Smooth muscle cell (in vitro differentiated cells): Measurements from ENCODE around the gene USP40. TPM values are rescaled to one million over a fixed set of nuclear protein-coding genes. Genes with fewer than 3 reads are reported as not detected.

Experiments
- DNase-seq: peaks from one replicate; lab custom pipeline; 2025; ENCODE audit not compliant: unreplicated experiment; lab: John Stamatoyannopoulos, UW
- H2AFZ ChIP-seq: fragments of 200-600 bp; sonication (generic); 2 replicates; pipeline ENCODE4 v1.6.0; 2016; ENCODE audit warnings: antibody characterized with exemption, low read depth, mild to moderate bottlenecking
- H3F3A ChIP-seq: fragments of 200-600 bp; sonication (generic); 2 replicates; pipeline ENCODE4 v1.6.0; 2017; ENCODE audit warnings: antibody characterized with exemption, low read depth
- H3K27ac ChIP-seq: fragments of 200-600 bp; sonication (generic); 2 replicates; pipeline ENCODE4 v1.5.1; 2016; ENCODE audit warnings: low read depth, mild to moderate bottlenecking
- H3K27me3 ChIP-seq: fragments of 200-600 bp; sonication (generic); 2 replicates; pipeline ENCODE4 v1.6.1; 2016; ENCODE audit warnings: low read depth, mild to moderate bottlenecking
- H3K36me3 ChIP-seq: fragments of 200-600 bp; sonication (generic); 2 replicates; pipeline ENCODE4 v1.5.1; 2016; ENCODE audit warnings: low read depth
- H3K4me1 ChIP-seq: fragments of 200-600 bp; sonication (generic); 2 replicates; pipeline ENCODE4 v1.5.1; 2016; ENCODE audit warnings: low read depth
- H3K4me2 ChIP-seq: fragments of 200-600 bp; sonication (generic); 2 replicates; pipeline ENCODE4 v1.6.0; 2016; ENCODE audit warnings: mild to moderate bottlenecking
- H3K4me3 ChIP-seq: fragments of 200-600 bp; sonication (generic); 2 replicates; pipeline ENCODE4 v1.5.1; 2016; ENCODE audit warnings: mild to moderate bottlenecking
- H3K79me2 ChIP-seq: fragments of 200-600 bp; sonication (generic); 2 replicates; pipeline ENCODE4 v1.6.0; 2016; ENCODE audit warnings: low read depth, mild to moderate bottlenecking
- H3K9ac ChIP-seq: fragments of 200-600 bp; sonication (generic); 2 replicates; pipeline ENCODE4 v1.6.0; 2016; ENCODE audit warnings: low read depth
- H3K9me3 ChIP-seq: fragments of 200-600 bp; sonication (generic); replicated peaks from 2 replicates; pipeline ENCODE4 v1.5.1; 2016; ENCODE audit warnings: low read depth
- H4K20me1 ChIP-seq: fragments of 200-600 bp; sonication (generic); 2 replicates; pipeline ENCODE4 v1.6.0; 2016; ENCODE audit warnings: low read depth
- CTCF ChIP-seq: fragments of 200-600 bp; sonication (generic); IDR thresholded peaks from 2 replicates; pipeline ENCODE4 v1.5.1; 2017; ENCODE audit warnings: borderline replicate concordance, mild to moderate bottlenecking, antibody characterized with exemption; ENCODE audit not compliant: insufficient read depth, poor library complexity, severe bottlenecking
- WGBS: methylation state at CpG from one replicate; pipeline ENCODE4 v1.1.7; 2016; ENCODE audit warnings: low lambda C conversion rate; 5-methylcytosine and 5-hydroxymethylcytosine counted together
- polyA plus RNA-seq: library from polyadenylated mRNA; unstranded; fragments of >200 nt; fragmentation: Nextera tagmentation; extraction: Ambion mirVana; gene quantifications from 2 replicates; pipeline ENCODE4 v1.2.1, GENCODE V29; 2016
- total RNA-seq: library from RNA; depleted of rRNA; stranded (reverse); fragments of >200 nt; gene quantifications from 2 replicates; pipeline ENCODE4 v1.2.3, GENCODE V29; 2014

The USP40 gene
- total and polyA plus RNA-seq, 2 experiments from 2014 or later = 9.4 to 23.6 TPM

DNA sequence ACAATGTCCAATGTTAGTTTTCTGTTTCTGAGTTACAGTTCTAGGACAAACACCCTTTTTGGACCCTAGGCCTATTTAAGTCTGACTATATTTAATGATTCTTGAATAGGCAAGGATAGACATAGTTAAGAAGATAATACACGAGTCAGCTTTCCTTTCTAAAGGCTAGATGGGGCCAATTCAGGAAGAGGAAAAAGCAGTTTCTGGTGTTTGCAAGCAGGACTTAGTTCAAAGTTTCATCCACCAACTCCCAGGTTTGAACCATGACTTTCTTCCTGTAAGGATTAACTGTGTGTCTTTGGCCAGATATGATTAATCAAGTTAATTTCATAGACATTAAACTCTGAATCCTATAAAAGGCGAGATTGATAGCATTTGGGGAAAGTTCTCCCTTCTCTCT, 66.7 kb downstream of the USP40 start:
- H2AFZ ChIP-seq = no peak overlapping the region
- peaks cover 20% of the 10 kb centered on the region for H3K36me3 ChIP-seq
- no peak for DNase-seq
- H3K4me1 ChIP-seq = no peaks in the 10 kb centered on the region
- H3K4me2 ChIP-seq = no peak overlapping the region
- no peaks in the 10 kb centered on the region for H3K27me3 ChIP-seq
- H3F3A ChIP-seq = no peaks in the 10 kb centered on the region
- no peak overlapping the region for H3K27ac ChIP-seq
- no peaks in the 10 kb centered on the region for H3K79me2 ChIP-seq
- no peak overlapping the region for H3K4me3 ChIP-seq
- TF ChIP-seq CTCF = no peak
- H3K9me3 ChIP-seq = peaks cover 15% of the 10 kb centered on the region
- no peaks in the 10 kb centered on the region for H4K20me1 ChIP-seq
- WGBS = 71% methylated on average over 2 of the region's 2 CpGs
- no peak overlapping the region for H3K9ac ChIP-seq

- Histone ChIP-seq H3K9me3 (peaks cover 4% of the 10 kb centered on the region), H3K4me3 (no peak overlapping the region), H3K4me2 (no peak overlapping the region), H3F3A (no peaks in the 10 kb centered on the region), H3K27ac (no peak overlapping the region), H4K20me1 (no peaks in the 10 kb centered on the region), H2AFZ (no peak overlapping the region), H3K79me2 (no peaks in the 10 kb centered on the region), H3K27me3 (no peaks in the 10 kb centered on the region), H3K36me3 (peaks cover 9% of the 10 kb centered on the region), H3K9ac (no peak overlapping the region), H3K4me1 (no peaks in the 10 kb centered on the region)
- no peak for DNase-seq
- no peak for TF ChIP-seq CTCF
- 96% methylated on average over 2 of the region's 2 CpGs for WGBS
These were observed 68.5 kb downstream of the USP40 start for GRCh38 chr2:233498126-233498525.

GRCh38 chr2:233497692-233498091, 68.9 kb downstream of the USP40 start:
- Histone ChIP-seq H3K9ac (no peak overlapping the region), H3K27me3 (no peaks in the 10 kb centered on the region), H3K4me2 (no peak overlapping the region), H3K27ac (no peak overlapping the region), H2AFZ (no peak overlapping the region), H3K9me3 (no peaks in the 10 kb centered on the region), H3K4me3 (no peak overlapping the region), H3F3A (no peaks in the 10 kb centered on the region), H4K20me1 (no peaks in the 10 kb centered on the region), H3K4me1 (no peaks in the 10 kb centered on the region), H3K79me2 (no peaks in the 10 kb centered on the region), H3K36me3 (peaks cover 5% of the 10 kb centered on the region)
- no peak for DNase-seq
- no peak for TF ChIP-seq CTCF
- WGBS = 98% methylated on average over 2 of the region's 2 CpGs
